Suprapubic skin (tissue), 4 donors: ENCODE results near the gene S100A3. TPM values are rescaled to one million over a fixed set of nuclear protein-coding genes. Genes with fewer than 3 reads are reported as not detected.

Experiments used
- DNase-seq, 2 donors: peaks; one replicate each; pipeline ENCODE4 v3.0.0-alpha.2; 2019; ENCODE audit warnings: low spot score in 2 of 2
- H3K27ac ChIP-seq: fragments of 200-600 bp; sonication (generic); one replicate; pipeline ENCODE4 v1.5.1; 2019
- H3K27me3 ChIP-seq: fragments of 200-600 bp; sonication (generic); one replicate; pipeline ENCODE4 v1.5.1; 2019
- H3K36me3 ChIP-seq: fragments of 200-600 bp; sonication (generic); one replicate; pipeline ENCODE4 v1.5.1; 2019
- H3K4me1 ChIP-seq: fragments of 200-600 bp; sonication (generic); one replicate; pipeline ENCODE4 v1.5.1; 2019
- H3K4me3 ChIP-seq: fragments of 200-600 bp; sonication (generic); one replicate; pipeline ENCODE4 v1.5.1; 2019; ENCODE audit warnings: mild to moderate bottlenecking
- H3K9me3 ChIP-seq: fragments of 200-600 bp; sonication (generic); one replicate; pipeline ENCODE4 v1.5.1; 2019
- EP300 ChIP-seq: sonication (generic); formaldehyde crosslinking; IDR thresholded peaks from one replicate; pipeline ENCODE4 v1.6.1; 2017; ENCODE audit warnings: antibody characterized with exemption
- POLR2A ChIP-seq, 2 donors: fragments of 450-650 bp; IDR thresholded peaks; one replicate each; pipeline ENCODE4 v1.6.1; 2017; ENCODE audit warnings: antibody characterized with exemption in 2 of 2, mild to moderate bottlenecking in 2 of 2, moderate library complexity in 2 of 2
- POLR2AphosphoS5 ChIP-seq, 3 donors: sonication (generic); formaldehyde crosslinking; IDR thresholded peaks; one replicate each; pipeline ENCODE4 v1.6.1; 2017; ENCODE audit warnings: antibody characterized with exemption in 3 of 3
- WGBS: methylation state at CpG from one replicate; pipeline ENCODE4 v1.1.5; 2018; 5-methylcytosine and 5-hydroxymethylcytosine counted together
- total RNA-seq, 4 donors: library from RNA; depleted of rRNA; stranded (reverse); fragments of >200 nt; gene quantifications; one replicate each; pipeline ENCODE4 v1.1.0, GENCODE V29; 2016
- TF ChIP-seq, protein P1 (sequence below), 2 donors: fragments of 200-600 bp in 1 of 2; fragments of 450-650 bp in 1 of 2; sonication (generic) in 1 of 2; IDR thresholded peaks; one replicate each; pipeline ENCODE4 v1.5.1; 2016 to 2019; ENCODE audit warnings: antibody characterized with exemption in 2 of 2, mild to moderate bottlenecking in 1 of 2, moderate library complexity in 1 of 2

Gene S100A3
- total RNA-seq, 4 donors from 2014 or later, result 42.6 to 342 (median 88.0) TPM; not detected in 1

DNA sequence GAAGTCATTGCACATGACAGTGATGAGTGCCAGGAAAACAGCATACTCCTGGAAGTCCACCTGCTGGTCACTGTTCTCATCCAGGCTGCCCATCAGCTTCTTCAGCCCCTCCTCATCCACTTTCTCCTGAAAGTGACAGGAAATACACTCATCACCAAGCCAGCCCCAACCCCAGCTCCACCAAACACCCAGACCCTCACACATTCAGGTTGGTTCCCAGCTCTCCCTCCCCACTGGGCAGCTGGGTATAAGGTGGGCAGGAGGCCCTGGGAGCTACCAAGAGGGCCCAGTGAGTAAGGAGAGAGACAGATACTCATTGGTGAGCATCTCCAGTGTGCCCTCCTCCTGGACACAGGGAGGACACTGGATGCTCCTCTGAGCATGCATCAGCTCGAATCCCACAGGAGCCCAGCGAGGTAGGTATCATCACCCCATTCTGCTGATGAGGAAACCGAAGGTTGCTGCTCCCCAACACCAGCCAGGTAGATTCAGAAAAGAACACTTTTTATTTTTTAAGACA, 12.5 kb upstream of the S100A3 start:
- H3K36me3 ChIP-seq, result no peaks in the 10 kb centered on the region
- H3K4me1 ChIP-seq, result peaks cover 33% of the 10 kb centered on the region
- no peak overlapping the region for H3K4me3 ChIP-seq
- TF ChIP-seq POLR2A (IDR thresholded peaks at IDR 0.05) (no peak), EP300 (no peak), POLR2AphosphoS5 (IDR thresholded peaks at IDR 0.05) (no peak)
- TF ChIP-seq, protein P1, sequence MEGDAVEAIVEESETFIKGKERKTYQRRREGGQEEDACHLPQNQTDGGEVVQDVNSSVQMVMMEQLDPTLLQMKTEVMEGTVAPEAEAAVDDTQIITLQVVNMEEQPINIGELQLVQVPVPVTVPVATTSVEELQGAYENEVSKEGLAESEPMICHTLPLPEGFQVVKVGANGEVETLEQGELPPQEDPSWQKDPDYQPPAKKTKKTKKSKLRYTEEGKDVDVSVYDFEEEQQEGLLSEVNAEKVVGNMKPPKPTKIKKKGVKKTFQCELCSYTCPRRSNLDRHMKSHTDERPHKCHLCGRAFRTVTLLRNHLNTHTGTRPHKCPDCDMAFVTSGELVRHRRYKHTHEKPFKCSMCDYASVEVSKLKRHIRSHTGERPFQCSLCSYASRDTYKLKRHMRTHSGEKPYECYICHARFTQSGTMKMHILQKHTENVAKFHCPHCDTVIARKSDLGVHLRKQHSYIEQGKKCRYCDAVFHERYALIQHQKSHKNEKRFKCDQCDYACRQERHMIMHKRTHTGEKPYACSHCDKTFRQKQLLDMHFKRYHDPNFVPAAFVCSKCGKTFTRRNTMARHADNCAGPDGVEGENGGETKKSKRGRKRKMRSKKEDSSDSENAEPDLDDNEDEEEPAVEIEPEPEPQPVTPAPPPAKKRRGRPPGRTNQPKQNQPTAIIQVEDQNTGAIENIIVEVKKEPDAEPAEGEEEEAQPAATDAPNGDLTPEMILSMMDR (IDR thresholded peaks at IDR 0.05), result no peak
- no peaks in the 10 kb centered on the region for H3K9me3 ChIP-seq
- WGBS, result 97% methylated on average over 3 of the region's 3 CpGs
- H3K27me3 ChIP-seq, result no peaks in the 10 kb centered on the region
- no peak overlapping the region for H3K27ac ChIP-seq
- DNase-seq, result no peak

DNA sequence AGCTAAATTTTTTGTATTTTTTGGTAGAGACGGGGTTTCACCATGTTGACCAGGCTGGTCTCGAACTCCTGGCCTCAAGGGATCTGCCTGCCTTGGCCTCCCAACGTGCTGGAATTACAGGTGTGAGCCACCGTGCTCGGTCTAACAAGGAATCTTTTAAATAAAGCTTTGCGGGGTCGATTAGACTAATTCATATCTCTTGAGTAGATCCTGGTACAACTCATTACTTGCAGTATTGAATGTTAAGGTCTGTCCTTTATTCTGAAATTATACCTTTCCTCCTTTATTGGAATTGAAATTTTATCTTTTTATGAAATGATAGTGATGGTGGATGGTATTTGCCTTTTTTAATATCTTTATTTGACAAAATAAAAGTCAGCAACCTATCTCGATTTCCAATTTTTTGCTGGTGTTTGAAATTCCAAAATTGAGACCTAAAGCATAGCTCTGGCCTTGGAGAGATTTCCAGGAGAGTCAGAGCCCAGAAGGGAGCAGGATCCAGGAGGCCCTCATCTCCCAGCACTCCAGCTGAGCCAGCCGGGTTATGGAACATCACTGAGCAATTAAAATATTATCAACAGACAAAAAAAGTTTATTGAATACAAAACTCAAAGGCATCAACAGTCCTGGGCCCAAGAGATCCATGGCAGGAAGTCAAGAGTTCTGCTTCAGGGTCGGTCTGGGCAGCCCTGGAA, 11.9 kb upstream of the S100A3 start:
- TF ChIP-seq POLR2A (IDR thresholded peaks at IDR 0.05), result no peak
- TF ChIP-seq, protein P1 (IDR thresholded peaks at IDR 0.05), result no peak
- no peak for TF ChIP-seq POLR2AphosphoS5 (IDR thresholded peaks at IDR 0.05)
- no peak for TF ChIP-seq EP300
- H3K36me3 ChIP-seq, result no peaks in the 10 kb centered on the region
- 87% methylated on average over 10 of the region's 10 CpGs for WGBS
- no peaks in the 10 kb centered on the region for H3K9me3 ChIP-seq
- H3K4me3 ChIP-seq, result no peak overlapping the region
- no peaks in the 10 kb centered on the region for H3K27me3 ChIP-seq
- H3K4me1 ChIP-seq, result peaks cover 27% of the 10 kb centered on the region
- no peak for DNase-seq
- no peak overlapping the region for H3K27ac ChIP-seq

DNA sequence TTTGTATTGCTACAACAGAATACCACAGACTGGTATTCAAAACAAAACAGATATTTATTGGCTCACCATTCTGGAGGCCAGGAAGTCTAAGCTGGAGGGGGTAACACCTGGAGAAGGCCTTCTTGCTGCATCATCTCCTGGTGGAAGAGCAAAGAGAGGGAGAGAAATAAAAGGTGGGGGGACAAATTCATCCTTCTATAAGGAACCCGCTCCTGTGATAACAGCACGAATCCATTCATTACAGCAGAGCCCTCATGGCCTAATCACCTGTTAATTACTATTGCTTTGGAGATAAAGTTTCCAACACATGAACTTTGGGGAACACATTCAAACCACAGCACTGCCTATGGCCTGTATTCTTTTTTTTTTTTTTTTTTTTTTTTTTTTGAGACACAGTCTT, 11.2 kb upstream of the S100A3 start:
- WGBS, result 96% methylated on average over 2 of the region's 2 CpGs

DNA sequence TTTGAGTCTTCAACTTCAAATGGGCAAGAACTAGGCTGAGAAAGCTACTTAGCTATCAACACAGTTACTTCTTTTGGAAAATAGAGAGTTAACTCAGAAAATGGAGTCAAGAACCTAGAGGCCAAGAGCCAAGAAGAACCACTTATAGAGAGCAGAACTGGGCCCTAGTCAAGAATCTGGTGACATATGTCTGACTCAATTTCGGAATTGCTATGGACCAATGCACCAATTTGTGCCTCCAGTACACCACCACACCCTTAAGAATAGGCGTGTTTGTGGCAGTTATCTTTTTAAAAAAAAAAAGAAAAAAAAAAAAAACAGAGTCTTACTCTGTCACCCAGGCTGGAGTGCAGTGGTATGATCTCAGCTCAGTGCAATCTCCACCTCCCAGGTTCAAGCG, 8.8 kb upstream of the S100A3 start:
- DNase-seq, result no peak
- H3K36me3 ChIP-seq, result no peaks in the 10 kb centered on the region
- WGBS, result 86% methylated on average over 3 of the region's 3 CpGs
- TF ChIP-seq, protein P1 (IDR thresholded peaks at IDR 0.05), result no peak
- no peak for TF ChIP-seq POLR2AphosphoS5 (IDR thresholded peaks at IDR 0.05)
- no peak for TF ChIP-seq EP300
- TF ChIP-seq POLR2A (IDR thresholded peaks at IDR 0.05), result no peak
- H3K27me3 ChIP-seq, result no peaks in the 10 kb centered on the region
- no peak overlapping the region for H3K4me3 ChIP-seq
- H3K9me3 ChIP-seq, result no peaks in the 10 kb centered on the region
- H3K4me1 ChIP-seq, result peaks cover 23% of the 10 kb centered on the region
- H3K27ac ChIP-seq, result no peak overlapping the region

More for the DNA sequence above, 11.2 kb upstream of the S100A3 start:
- Histone ChIP-seq H3K27me3 (no peaks in the 10 kb centered on the region), H3K4me1 (peaks cover 20% of the 10 kb centered on the region), H3K9me3 (no peaks in the 10 kb centered on the region), H3K4me3 (no peak overlapping the region), H3K36me3 (no peaks in the 10 kb centered on the region), H3K27ac (no peak overlapping the region)
- DNase-seq, result no peak
- TF ChIP-seq POLR2AphosphoS5 (IDR thresholded peaks at IDR 0.05) (no peak), EP300 (no peak), POLR2A (IDR thresholded peaks at IDR 0.05) (no peak)
- TF ChIP-seq, protein P1 (IDR thresholded peaks at IDR 0.05), result no peak

DNA sequence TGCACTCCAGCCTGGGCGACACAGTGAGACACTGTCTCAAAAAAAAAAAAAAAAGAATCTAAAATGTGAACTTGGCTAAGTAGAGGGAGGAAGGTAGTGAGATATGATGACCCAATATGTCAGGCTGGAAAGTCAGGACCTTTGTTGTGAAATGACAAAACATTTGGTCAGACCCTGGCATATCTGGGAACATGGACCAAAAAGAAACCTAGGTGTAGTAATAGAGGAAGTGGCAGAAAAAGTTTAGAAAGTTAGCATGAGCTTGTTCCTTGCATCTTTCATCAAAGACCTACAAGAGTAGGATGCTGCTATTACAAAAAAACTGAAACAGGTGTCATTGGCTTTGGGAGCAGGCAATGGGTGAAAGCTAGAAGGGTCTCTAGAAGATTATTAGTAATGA, 7.3 kb upstream of the S100A3 start:
- Histone ChIP-seq H3K4me3 (no peak overlapping the region), H3K9me3 (no peaks in the 10 kb centered on the region), H3K4me1 (peaks cover 33% of the 10 kb centered on the region), H3K27ac (no peak overlapping the region), H3K27me3 (no peaks in the 10 kb centered on the region), H3K36me3 (no peaks in the 10 kb centered on the region)
- no peak for DNase-seq
- 93% methylated on average over 1 of the region's 1 CpG for WGBS
- TF ChIP-seq, protein P1 (IDR thresholded peaks at IDR 0.05), result no peak
- TF ChIP-seq POLR2AphosphoS5 (IDR thresholded peaks at IDR 0.05) (no peak), POLR2A (IDR thresholded peaks at IDR 0.05) (no peak), EP300 (no peak)
